GM23338 (cell line): ENCODE data around the gene RNU1-2. TPM values are rescaled to one million over a fixed set of nuclear protein-coding genes. Genes with fewer than 3 reads are reported as not detected.
"Not testable (repeated sequence)": the region's sequence is repeated elsewhere in the genome, so short reads cannot be mapped to it uniquely, and the experiment has no call there.

Experiments used
- ATAC-seq: fragments of 200-7000 bp; cut with Tn5 transposase; 3 replicates; pipeline ENCODE4 v1.9.1; 2020
- DNase-seq: peaks from one replicate; pipeline ENCODE4 v3.0.0-alpha.2; 2015; ENCODE audit warnings: low spot score
- H2AFZ ChIP-seq: fragments of 200-600 bp; sonication (generic); 2 replicates; pipeline ENCODE4 v1.8.0; 2016; ENCODE audit warnings: antibody characterized with exemption, mild to moderate bottlenecking, moderate library complexity
- H3F3A ChIP-seq: fragments of 200-600 bp; sonication (generic); replicated peaks from 2 replicates; pipeline ENCODE4 v1.8.0; 2017; ENCODE audit warnings: antibody characterized with exemption, mixed run types, low read depth
- H3K27ac ChIP-seq: fragments of 200-600 bp; sonication (generic); 2 replicates; pipeline ENCODE4 v1.6.1; 2016; ENCODE audit warnings: low read depth
- H3K27me3 ChIP-seq: fragments of 200-600 bp; sonication (generic); 2 replicates; pipeline ENCODE4 v1.8.0; 2016; ENCODE audit warnings: mild to moderate bottlenecking, mixed run types, moderate library complexity; ENCODE audit not compliant: insufficient read depth
- H3K36me3 ChIP-seq: fragments of 200-600 bp; sonication (generic); 2 replicates; pipeline ENCODE4 v1.8.0; 2016; ENCODE audit warnings: mild to moderate bottlenecking; ENCODE audit not compliant: insufficient read depth
- H3K4me1 ChIP-seq: fragments of 200-600 bp; sonication (generic); 2 replicates; pipeline ENCODE4 v1.8.0; 2016; ENCODE audit warnings: mild to moderate bottlenecking, moderate library complexity; ENCODE audit not compliant: insufficient read depth
- H3K4me2 ChIP-seq: fragments of 200-600 bp; sonication (generic); 2 replicates; pipeline ENCODE4 v1.7.1; 2017; ENCODE audit warnings: mixed run types
- H3K4me3 ChIP-seq: fragments of 200-600 bp; sonication (generic); 2 replicates; pipeline ENCODE4 v1.6.1; 2016; ENCODE audit warnings: mixed run types
- H3K79me2 ChIP-seq: fragments of 200-600 bp; sonication (generic); replicated peaks from 2 replicates; pipeline ENCODE4 v1.8.0; 2017; ENCODE audit warnings: mild to moderate bottlenecking; ENCODE audit not compliant: insufficient read depth
- H3K9me2 ChIP-seq: fragments of 200-600 bp; sonication (generic); 2 replicates; pipeline ENCODE4 v1.8.0; 2017; ENCODE audit not compliant: insufficient read depth
- H4K20me1 ChIP-seq: fragments of 200-600 bp; sonication (generic); replicated peaks from 2 replicates; pipeline ENCODE4 v1.8.0; 2017; ENCODE audit warnings: mild to moderate bottlenecking; ENCODE audit not compliant: insufficient read depth
- H3K27ac Mint-ChIP-seq: 2 replicates; pipeline ENCODE4 v1.8.0; 2020; ENCODE audit warnings: inconsistent platforms, mild to moderate bottlenecking, moderate library complexity, mixed read lengths
- H3K27me3 Mint-ChIP-seq: 3 replicates; pipeline ENCODE4 v1.8.0; 2022; ENCODE audit warnings: low read depth, mild to moderate bottlenecking, moderate library complexity, mixed read lengths, inconsistent platforms; ENCODE audit not compliant: insufficient read depth, poor library complexity
- H3K36me3 Mint-ChIP-seq: 3 replicates; pipeline ENCODE4 v1.8.0; 2021; ENCODE audit warnings: low read depth, mild to moderate bottlenecking, inconsistent platforms, moderate library complexity, mixed read lengths
- H3K4me1 Mint-ChIP-seq: 3 replicates; pipeline ENCODE4 v1.8.0; 2020; ENCODE audit warnings: mild to moderate bottlenecking, inconsistent platforms, mixed read lengths
- H3K4me3 Mint-ChIP-seq: 3 replicates; pipeline ENCODE4 v1.8.0; 2021; ENCODE audit warnings: moderate library complexity, mild to moderate bottlenecking, inconsistent platforms, mixed read lengths
- H3K9me3 Mint-ChIP-seq: 3 replicates; pipeline ENCODE4 v1.8.0; 2020; ENCODE audit warnings: moderate library complexity, mild to moderate bottlenecking, inconsistent platforms, mixed read lengths
- CREB1 ChIP-seq: fragments of 250-450 bp; sonication (Bioruptor Pico); IDR thresholded peaks from 2 replicates; pipeline ENCODE4 v1.5.0; 2020; ENCODE audit warnings: low read depth, mild to moderate bottlenecking, moderate library complexity
- EZH2 ChIP-seq: fragments of 200-600 bp; sonication (generic); IDR thresholded peaks from one replicate; pipeline ENCODE4 v1.8.0; 2017; ENCODE audit warnings: antibody characterized with exemption, mild to moderate bottlenecking, low read depth; ENCODE audit not compliant: unreplicated experiment
- EZH2phosphoT487 ChIP-seq: fragments of 200-600 bp; sonication (generic); IDR thresholded peaks from one replicate; pipeline ENCODE4 v1.8.1; 2018; ENCODE audit warnings: antibody characterized with exemption; ENCODE audit not compliant: unreplicated experiment
- JUNB ChIP-seq: IDR thresholded peaks from one replicate; pipeline ENCODE4 v1.6.1; 2016; ENCODE audit warnings: antibody characterized with exemption; ENCODE audit not compliant: unreplicated experiment
- NANOG ChIP-seq: IDR thresholded peaks from 2 replicates; pipeline ENCODE4 v1.6.1; 2016; ENCODE audit warnings: antibody characterized with exemption, borderline replicate concordance
- POLR2AphosphoS5 ChIP-seq: IDR thresholded peaks from 2 replicates; pipeline ENCODE4 v1.6.1; 2016; ENCODE audit warnings: antibody characterized with exemption, low read depth
- STAT1 ChIP-seq: IDR thresholded peaks from one replicate; pipeline ENCODE4 v1.6.1; 2016; ENCODE audit warnings: antibody characterized with exemption; ENCODE audit not compliant: unreplicated experiment
- ZNF114 ChIP-seq: fragments of 250-450 bp; sonication (Bioruptor Pico); IDR thresholded peaks from 2 replicates; pipeline ENCODE4 v1.5.0; 2020; ENCODE audit warnings: mild to moderate bottlenecking, moderate library complexity
- ZNF331 ChIP-seq: fragments of 250-450 bp; sonication (Bioruptor Pico); IDR thresholded peaks from 2 replicates; pipeline ENCODE4 v1.5.0; 2020; ENCODE audit warnings: low read depth, mild to moderate bottlenecking, moderate library complexity
- polyA plus RNA-seq: library from polyadenylated mRNA; unstranded; fragments of >200 nt; fragmentation: Nextera tagmentation; extraction: Ambion mirVana; gene quantifications from 2 replicates; pipeline ENCODE4 v1.2.1, GENCODE V29; 2016
- total RNA-seq: library from RNA; depleted of rRNA; stranded (reverse); fragments of >200 nt; shearing (Covaris generic); gene quantifications from 2 replicates; pipeline ENCODE4 v1.2.3, GENCODE V29; 2014
- TF ChIP-seq, protein P1 (sequence below): fragments of 250-450 bp; sonication (Bioruptor Pico); IDR thresholded peaks from 2 replicates; pipeline ENCODE4 v1.5.0; 2020; ENCODE audit warnings: mild to moderate bottlenecking, moderate library complexity
- TF ChIP-seq, protein P2 (sequence below): IDR thresholded peaks from one replicate; pipeline ENCODE4 v1.6.1; 2018; ENCODE audit warnings: antibody characterized with exemption; ENCODE audit not compliant: unreplicated experiment

RNU1-2 gene
- total and polyA plus RNA-seq, 2 experiments from 2014 or later, result not detected

DNA sequence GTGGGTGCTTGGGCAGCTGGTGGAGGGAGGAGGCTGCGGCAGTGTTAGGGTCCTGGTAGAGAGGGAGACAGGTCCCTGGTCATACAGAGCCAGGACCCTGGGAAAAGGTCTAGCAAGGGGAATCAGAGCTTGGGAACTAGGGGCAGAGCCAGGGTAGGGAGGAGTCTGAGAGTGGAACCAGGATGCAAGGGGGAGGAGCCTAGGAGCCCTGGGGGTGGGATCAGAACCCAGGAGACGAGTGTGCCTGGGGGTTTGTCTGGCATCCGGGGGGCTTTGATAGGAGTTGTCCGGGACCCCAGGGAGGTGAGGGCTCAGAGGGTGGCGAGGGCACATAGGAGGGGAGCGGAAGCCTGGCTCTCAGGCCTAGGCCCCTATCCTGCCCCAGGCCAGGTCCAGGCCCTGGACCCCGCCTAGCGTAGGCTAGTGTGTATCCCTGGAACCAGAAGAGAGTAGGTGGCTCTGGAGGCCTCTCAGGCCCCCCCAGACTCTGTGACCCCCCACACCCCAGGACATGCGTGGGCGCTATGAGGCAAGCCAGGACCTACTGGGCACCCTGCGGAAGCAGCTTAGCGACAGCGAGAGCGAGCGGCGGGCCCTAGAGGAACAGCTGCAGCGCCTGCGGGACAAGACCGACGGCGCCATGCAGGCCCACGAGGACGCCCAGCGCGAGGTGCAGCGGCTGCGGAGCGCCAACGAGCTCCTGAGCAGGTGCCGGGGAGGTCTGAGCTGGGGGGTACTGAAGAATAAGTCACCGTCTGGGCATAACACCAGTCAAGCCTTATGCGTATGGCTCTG, 43.8 kb downstream of the RNU1-2 start:
- H3K4me3 Mint-ChIP-seq, result peak overlapping the region; percentile 66
- peak overlapping the region; percentile 91 for H3K27ac Mint-ChIP-seq
- ATAC-seq (peak; percentile 89), DNase-seq (peak; percentile 78)
- not testable (repeated sequence) for H3K4me1 ChIP-seq, H3K9me2 ChIP-seq, H3K9me3 Mint-ChIP-seq, H3K79me2 ChIP-seq, H2AFZ ChIP-seq, H3K27me3 ChIP-seq
- peaks cover 81% of the 10 kb centered on the region for H3K36me3 Mint-ChIP-seq
- Histone ChIP-seq H3K4me3 (peak overlapping the region; percentile 39; the same call in 1 of the 2 replicates), H4K20me1 (peaks cover 10% of the 10 kb centered on the region), H3K36me3 (peaks cover 54% of the 10 kb centered on the region), H3K4me2 (peak overlapping the region; percentile 76; the same call in 1 of the 2 replicates), H3K27ac (peak overlapping the region; percentile 84; the same call in 1 of the 2 replicates), H3F3A (peaks cover 40% of the 10 kb centered on the region)
- peaks cover 20% of the 10 kb centered on the region for H3K4me1 Mint-ChIP-seq
- peaks cover 17% of the 10 kb centered on the region for H3K27me3 Mint-ChIP-seq

DNA sequence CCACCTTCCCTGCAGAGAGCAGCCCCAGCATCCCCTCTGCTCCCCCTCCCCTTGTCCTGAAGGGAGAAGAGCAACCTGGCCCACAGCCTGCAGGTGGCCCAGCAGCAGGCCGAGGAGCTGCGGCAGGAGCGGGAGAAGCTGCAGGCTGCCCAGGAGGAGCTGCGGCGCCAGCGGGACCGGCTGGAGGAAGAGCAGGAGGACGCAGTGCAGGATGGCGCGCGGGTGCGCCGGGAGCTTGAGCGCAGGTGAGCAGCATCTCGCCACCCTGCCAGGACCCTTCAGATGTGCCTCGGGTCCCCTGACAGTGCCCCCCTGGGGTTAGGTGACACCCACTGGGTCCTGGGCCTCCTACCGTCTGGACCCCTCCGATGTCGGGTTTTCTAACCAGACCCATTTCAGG, 48.3 kb downstream of the RNU1-2 start:
- Mint-ChIP-seq H3K36me3 (peaks cover 70% of the 10 kb centered on the region), H3K9me3 (no peaks in the 10 kb centered on the region), H3K27me3 (peaks cover 11% of the 10 kb centered on the region), H3K27ac (no peak overlapping the region), H3K4me3 (no peak overlapping the region), H3K4me1 (peaks cover 4% of the 10 kb centered on the region; the same call in 2 of the 3 replicates)
- peaks cover 2% of the 10 kb centered on the region; the same call in 1 of the 2 replicates for H3K4me1 ChIP-seq
- no peaks in the 10 kb centered on the region for H3K79me2 ChIP-seq
- peaks cover 11% of the 10 kb centered on the region for H4K20me1 ChIP-seq
- H3F3A ChIP-seq, result peaks cover 37% of the 10 kb centered on the region
- ATAC-seq, result no peak
- peaks cover 44% of the 10 kb centered on the region for H3K36me3 ChIP-seq
- no peak overlapping the region for H3K27ac ChIP-seq
- H3K9me2 ChIP-seq, result no peaks in the 10 kb centered on the region
- no peak overlapping the region for H3K4me2 ChIP-seq
- DNase-seq, result no peak
- no peak overlapping the region for H2AFZ ChIP-seq
- H3K4me3 ChIP-seq, result no peak overlapping the region
- H3K27me3 ChIP-seq, result no peaks in the 10 kb centered on the region
- TF ChIP-seq JUNB (no peak), POLR2AphosphoS5 (no peak), EZH2 (no peak), ZNF331 (CRISPR knock-in tag) (no peak), NANOG (no peak), STAT1 (no peak), EZH2phosphoT487 (no peak), ZNF114 (CRISPR knock-in tag) (no peak), CREB1 (CRISPR knock-in tag) (no peak)
- TF ChIP-seq, protein P1, sequence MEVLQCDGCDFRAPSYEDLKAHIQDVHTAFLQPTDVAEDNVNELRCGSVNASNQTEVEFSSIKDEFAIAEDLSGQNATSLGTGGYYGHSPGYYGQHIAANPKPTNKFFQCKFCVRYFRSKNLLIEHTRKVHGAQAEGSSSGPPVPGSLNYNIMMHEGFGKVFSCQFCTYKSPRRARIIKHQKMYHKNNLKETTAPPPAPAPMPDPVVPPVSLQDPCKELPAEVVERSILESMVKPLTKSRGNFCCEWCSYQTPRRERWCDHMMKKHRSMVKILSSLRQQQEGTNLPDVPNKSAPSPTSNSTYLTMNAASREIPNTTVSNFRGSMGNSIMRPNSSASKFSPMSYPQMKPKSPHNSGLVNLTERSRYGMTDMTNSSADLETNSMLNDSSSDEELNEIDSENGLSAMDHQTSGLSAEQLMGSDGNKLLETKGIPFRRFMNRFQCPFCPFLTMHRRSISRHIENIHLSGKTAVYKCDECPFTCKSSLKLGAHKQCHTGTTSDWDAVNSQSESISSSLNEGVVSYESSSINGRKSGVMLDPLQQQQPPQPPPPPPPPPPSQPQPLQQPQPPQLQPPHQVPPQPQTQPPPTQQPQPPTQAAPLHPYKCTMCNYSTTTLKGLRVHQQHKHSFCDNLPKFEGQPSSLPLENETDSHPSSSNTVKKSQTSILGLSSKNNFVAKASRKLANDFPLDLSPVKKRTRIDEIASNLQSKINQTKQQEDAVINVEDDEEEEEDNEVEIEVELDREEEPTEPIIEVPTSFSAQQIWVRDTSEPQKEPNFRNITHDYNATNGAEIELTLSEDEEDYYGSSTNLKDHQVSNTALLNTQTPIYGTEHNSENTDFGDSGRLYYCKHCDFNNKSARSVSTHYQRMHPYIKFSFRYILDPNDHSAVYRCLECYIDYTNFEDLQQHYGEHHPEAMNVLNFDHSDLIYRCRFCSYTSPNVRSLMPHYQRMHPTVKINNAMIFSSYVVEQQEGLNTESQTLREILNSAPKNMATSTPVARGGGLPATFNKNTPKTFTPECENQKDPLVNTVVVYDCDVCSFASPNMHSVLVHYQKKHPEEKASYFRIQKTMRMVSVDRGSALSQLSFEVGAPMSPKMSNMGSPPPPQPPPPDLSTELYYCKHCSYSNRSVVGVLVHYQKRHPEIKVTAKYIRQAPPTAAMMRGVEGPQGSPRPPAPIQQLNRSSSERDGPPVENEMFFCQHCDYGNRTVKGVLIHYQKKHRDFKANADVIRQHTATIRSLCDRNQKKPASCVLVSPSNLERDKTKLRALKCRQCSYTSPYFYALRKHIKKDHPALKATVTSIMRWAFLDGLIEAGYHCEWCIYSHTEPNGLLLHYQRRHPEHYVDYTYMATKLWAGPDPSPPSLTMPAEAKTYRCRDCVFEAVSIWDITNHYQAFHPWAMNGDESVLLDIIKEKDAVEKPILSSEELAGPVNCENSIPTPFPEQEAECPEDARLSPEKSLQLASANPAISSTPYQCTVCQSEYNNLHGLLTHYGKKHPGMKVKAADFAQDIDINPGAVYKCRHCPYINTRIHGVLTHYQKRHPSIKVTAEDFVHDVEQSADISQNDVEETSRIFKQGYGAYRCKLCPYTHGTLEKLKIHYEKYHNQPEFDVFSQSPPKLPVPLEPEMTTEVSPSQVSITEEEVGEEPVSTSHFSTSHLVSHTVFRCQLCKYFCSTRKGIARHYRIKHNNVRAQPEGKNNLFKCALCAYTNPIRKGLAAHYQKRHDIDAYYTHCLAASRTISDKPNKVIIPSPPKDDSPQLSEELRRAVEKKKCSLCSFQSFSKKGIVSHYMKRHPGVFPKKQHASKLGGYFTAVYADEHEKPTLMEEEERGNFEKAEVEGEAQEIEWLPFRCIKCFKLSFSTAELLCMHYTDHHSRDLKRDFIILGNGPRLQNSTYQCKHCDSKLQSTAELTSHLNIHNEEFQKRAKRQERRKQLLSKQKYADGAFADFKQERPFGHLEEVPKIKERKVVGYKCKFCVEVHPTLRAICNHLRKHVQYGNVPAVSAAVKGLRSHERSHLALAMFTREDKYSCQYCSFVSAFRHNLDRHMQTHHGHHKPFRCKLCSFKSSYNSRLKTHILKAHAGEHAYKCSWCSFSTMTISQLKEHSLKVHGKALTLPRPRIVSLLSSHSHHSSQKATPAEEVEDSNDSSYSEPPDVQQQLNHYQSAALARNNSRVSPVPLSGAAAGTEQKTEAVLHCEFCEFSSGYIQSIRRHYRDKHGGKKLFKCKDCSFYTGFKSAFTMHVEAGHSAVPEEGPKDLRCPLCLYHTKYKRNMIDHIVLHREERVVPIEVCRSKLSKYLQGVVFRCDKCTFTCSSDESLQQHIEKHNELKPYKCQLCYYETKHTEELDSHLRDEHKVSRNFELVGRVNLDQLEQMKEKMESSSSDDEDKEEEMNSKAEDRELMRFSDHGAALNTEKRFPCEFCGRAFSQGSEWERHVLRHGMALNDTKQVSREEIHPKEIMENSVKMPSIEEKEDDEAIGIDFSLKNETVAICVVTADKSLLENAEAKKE (CRISPR knock-in tag), result no peak
- TF ChIP-seq, protein P2, sequence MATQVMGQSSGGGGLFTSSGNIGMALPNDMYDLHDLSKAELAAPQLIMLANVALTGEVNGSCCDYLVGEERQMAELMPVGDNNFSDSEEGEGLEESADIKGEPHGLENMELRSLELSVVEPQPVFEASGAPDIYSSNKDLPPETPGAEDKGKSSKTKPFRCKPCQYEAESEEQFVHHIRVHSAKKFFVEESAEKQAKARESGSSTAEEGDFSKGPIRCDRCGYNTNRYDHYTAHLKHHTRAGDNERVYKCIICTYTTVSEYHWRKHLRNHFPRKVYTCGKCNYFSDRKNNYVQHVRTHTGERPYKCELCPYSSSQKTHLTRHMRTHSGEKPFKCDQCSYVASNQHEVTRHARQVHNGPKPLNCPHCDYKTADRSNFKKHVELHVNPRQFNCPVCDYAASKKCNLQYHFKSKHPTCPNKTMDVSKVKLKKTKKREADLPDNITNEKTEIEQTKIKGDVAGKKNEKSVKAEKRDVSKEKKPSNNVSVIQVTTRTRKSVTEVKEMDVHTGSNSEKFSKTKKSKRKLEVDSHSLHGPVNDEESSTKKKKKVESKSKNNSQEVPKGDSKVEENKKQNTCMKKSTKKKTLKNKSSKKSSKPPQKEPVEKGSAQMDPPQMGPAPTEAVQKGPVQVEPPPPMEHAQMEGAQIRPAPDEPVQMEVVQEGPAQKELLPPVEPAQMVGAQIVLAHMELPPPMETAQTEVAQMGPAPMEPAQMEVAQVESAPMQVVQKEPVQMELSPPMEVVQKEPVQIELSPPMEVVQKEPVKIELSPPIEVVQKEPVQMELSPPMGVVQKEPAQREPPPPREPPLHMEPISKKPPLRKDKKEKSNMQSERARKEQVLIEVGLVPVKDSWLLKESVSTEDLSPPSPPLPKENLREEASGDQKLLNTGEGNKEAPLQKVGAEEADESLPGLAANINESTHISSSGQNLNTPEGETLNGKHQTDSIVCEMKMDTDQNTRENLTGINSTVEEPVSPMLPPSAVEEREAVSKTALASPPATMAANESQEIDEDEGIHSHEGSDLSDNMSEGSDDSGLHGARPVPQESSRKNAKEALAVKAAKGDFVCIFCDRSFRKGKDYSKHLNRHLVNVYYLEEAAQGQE, result no peak
